Fibroblast of villous mesenchyme (primary cell): ENCODE results near the gene EHD4. TPM values are rescaled to one million over a fixed set of nuclear protein-coding genes. Genes with fewer than 3 reads are reported as not detected.

Experiments
- DNase-seq: peaks from one replicate; pipeline ENCODE4 v3.0.0-alpha.2; 2010; ENCODE audit warnings: low read depth
- H3K4me3 ChIP-seq: 2 replicates; pipeline ENCODE4 v1.5.1; 2011; ENCODE audit warnings: low read depth, mild to moderate bottlenecking, low read length
- total RNA-seq: library from RNA; depleted of rRNA; stranded (reverse); fragments of >200 nt; gene quantifications from 2 replicates; pipeline ENCODE4 v1.2.3, GENCODE V29; 2012
- TF ChIP-seq, protein P1 (sequence below): IDR thresholded peaks from 2 replicates; pipeline ENCODE4 v1.5.1; 2012; ENCODE audit warnings: low read depth, mild to moderate bottlenecking, low read length; ENCODE audit not compliant: insufficient read depth

The EHD4 gene
- total RNA-seq, 1 donor = 19.0 TPM

DNA sequence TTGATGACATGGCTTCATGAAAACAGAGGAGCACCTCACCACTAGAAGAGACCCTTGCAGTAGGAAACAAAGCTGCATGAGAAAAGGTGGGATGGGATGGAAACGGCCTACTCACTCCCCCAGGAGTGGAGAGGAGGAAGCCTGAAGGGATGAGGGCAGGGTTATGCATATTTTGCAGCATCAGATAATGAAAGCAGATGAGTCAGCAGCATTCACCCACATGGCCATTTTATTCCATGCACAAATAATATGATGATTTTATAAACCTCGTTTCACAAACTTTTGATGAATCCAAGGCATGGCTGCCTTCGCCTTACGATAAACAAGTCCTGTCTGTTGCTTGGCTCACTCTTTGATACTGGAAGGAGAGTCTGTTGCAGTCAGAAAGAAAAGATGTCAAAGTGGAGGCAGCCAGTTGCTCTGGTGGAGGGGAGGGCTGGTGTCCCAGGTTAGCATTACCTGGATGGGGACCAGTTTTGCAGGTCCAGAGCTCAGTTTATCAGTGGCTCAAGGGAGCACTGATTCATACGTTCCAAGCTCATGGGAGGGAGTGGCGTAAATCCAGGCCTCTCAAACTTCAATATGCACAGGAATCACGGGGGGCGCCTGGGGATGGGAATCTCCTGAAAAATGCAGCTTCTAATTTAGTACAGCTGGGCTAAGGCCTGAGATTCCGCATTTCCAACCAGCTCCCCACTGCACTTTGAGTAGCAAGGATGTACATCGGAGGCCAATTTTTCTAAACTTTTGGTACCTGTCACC lies 9.2 kb upstream of the EHD4 start:
- TF ChIP-seq, protein P1, sequence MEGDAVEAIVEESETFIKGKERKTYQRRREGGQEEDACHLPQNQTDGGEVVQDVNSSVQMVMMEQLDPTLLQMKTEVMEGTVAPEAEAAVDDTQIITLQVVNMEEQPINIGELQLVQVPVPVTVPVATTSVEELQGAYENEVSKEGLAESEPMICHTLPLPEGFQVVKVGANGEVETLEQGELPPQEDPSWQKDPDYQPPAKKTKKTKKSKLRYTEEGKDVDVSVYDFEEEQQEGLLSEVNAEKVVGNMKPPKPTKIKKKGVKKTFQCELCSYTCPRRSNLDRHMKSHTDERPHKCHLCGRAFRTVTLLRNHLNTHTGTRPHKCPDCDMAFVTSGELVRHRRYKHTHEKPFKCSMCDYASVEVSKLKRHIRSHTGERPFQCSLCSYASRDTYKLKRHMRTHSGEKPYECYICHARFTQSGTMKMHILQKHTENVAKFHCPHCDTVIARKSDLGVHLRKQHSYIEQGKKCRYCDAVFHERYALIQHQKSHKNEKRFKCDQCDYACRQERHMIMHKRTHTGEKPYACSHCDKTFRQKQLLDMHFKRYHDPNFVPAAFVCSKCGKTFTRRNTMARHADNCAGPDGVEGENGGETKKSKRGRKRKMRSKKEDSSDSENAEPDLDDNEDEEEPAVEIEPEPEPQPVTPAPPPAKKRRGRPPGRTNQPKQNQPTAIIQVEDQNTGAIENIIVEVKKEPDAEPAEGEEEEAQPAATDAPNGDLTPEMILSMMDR = no peak
- DNase-seq = peak; percentile 27
- no peak overlapping the region for H3K4me3 ChIP-seq

DNA sequence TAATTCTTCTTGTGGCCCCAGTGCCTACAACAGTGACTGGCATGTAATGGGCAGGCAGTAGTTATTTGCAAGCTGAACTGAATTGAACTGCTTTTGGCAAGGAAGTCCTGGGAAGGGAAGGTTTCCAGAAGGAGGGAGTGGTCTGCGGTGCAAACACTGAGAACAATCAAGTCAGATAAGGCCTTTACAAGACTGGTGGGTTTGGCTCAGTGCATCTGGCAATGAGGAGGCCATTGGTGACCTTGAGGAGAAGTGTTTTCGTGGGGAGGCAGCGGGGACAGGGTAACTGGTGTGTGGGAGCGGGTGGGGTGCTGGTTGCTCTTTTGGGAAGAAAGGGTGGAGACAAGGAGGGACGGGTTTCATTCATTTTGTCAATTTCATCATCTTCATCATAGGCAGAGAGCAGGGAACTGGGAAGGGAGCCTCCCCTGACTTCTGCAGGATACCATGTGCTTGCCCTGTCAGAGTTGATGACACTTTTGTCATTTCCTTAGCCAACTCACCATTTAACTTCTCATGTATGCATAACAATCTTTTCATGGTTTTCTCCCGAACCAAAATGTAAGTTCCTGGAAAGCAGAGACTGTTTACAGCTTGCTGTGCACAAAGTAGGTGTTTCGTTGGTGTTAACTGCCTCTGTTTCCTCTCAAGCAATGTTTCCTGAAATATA lies 8.4 kb upstream of the EHD4 start:
- H3K4me3 ChIP-seq = no peak overlapping the region
- TF ChIP-seq, protein P1 = no peak
- DNase-seq = no peak

DNA sequence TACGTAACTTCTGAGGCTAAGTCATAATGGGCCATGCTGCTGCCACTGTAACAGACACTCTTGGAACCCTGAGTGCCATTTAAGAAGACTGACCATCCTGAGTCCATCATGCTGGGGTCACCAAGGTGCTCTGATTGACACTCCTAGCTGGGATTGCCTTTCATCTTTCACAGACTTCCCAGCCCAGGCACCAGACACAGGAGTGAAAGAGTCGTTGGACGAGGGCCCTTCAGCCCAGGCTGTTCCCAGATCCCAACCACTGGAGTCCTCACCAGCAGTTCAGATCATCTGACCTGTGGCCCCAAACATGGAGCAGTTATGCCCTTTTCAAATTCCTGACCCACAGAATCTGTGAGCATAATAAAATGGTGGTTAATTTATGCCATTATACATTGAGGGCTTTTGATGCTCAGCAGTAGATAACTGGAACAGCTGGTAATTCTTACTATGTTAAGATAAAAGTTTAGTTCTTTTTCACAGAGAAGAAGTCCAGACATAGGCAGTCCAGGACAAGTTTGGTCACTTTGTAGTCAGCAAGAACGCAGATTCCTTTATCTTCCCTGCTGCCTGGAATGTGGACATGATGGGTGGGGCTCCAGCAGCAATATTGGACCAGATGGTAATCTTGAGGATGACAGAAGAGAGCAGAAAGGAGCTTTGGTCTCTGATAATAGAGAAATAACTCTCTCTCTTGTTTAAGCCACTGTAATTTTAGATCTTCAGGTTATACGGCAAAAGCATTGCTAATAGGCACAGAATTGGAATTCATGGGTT lies 7.3 kb upstream of the EHD4 start:
- peak; percentile 28 for DNase-seq
- H3K4me3 ChIP-seq = no peak overlapping the region
- TF ChIP-seq, protein P1 = no peak

DNA sequence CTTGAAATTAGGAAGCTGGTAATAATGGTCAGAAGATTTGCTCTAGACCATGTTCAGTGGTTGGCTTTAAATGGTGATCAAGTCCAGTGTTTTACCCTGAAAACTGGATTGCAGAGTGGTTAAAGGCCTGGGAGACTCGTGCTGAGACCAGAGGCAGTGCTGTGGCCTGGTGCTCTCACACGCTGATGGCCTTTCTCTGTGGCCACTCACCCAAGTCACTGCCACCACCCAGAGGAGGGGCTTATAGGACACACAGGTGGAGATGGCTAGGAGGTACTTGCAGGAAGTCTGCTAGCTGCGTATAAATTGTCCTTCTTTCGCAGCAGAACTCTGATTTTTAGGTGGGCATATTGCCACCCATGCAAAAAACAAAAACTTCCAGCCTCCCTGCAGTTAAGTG lies 6.2 kb upstream of the EHD4 start:
- no peak overlapping the region for H3K4me3 ChIP-seq
- DNase-seq = no peak
- TF ChIP-seq, protein P1 = no peak

DNA sequence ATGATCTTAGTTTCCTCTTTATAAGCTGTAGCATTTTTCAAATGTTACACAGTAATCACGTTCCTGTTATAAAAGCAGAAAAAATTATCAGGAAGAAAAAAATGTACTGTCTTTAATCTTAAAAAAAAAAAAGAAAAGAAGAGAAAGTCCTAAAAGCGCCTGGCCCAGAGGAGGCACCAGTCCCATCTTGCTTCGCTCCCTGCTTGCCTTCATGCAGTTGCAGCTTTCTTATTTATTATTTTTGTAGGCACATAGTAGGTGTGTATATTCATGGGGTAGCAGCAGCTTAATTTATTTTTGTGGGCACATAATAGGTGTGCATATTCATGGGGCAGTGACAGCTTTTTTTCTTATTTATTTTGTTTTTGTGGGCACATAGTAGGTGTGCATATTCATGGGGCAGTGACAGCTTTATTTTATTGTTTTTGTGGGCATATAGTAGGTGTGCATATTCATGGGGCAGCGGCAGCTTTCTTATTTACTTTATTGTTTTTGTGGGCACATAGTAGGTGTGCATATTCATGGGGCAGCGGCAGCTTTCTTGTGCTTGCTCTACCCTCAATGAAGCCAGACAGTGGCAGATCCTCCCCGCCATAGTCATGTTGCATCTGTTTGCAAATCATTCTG lies 5.5 kb upstream of the EHD4 start:
- H3K4me3 ChIP-seq = no peak overlapping the region
- DNase-seq = no peak
- TF ChIP-seq, protein P1 = no peak

DNA sequence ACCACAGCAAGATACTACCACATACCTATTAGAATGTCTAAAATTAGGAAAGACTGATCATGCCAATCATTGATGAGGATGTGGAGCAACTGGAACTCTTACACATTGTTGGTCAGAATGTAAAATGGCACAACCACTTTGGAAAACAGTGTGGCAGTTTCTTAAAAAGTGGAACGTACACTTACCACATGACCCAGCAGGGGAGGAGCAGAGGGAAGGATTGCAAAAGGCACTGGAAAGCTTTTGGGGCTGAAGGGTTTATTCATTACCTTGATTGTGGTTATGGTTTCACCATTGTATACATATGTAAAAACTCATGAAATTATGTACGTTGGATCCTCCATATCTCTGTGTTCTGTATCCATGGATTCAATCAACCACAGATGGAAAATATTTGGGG lies 3.3 kb upstream of the EHD4 start:
- peak; percentile 52 for DNase-seq
- TF ChIP-seq, protein P1 = no peak

More for the DNA sequence above, 3.3 kb upstream of the EHD4 start:
- no peak overlapping the region for H3K4me3 ChIP-seq
